Upper lobe of right lung (tissue), 1 donor: ENCODE measurements around the gene EXOC3L1. TPM values are rescaled to one million over a fixed set of nuclear protein-coding genes. Genes with fewer than 3 reads are reported as not detected.
A peak's percentile ranks its signal among the peaks of the same experiment; 100 is the strongest.

Source experiments
- ATAC-seq: fragments of 200-7000 bp; cut with Tn5 transposase; one replicate; pipeline ENCODE4 v1.9.1; 2020; ENCODE audit warnings: mild to moderate bottlenecking, moderate library complexity
- DNase-seq: peaks from one replicate; pipeline ENCODE4 v3.0.0-alpha.2; 2020
- H3K27ac ChIP-seq: fragments of 200-600 bp; one replicate; pipeline ENCODE4 v1.8.0; 2022
- H3K27me3 ChIP-seq: fragments of 200-600 bp; one replicate; pipeline ENCODE4 v1.8.0; 2022; ENCODE audit warnings: mild to moderate bottlenecking
- H3K36me3 ChIP-seq: fragments of 200-600 bp; one replicate; pipeline ENCODE4 v1.8.0; 2022
- H3K4me1 ChIP-seq: fragments of 200-600 bp; one replicate; pipeline ENCODE4 v1.8.0; 2022
- H3K4me3 ChIP-seq: fragments of 200-600 bp; one replicate; pipeline ENCODE4 v1.8.0; 2022; ENCODE audit warnings: mild to moderate bottlenecking
- H3K9me3 ChIP-seq: fragments of 200-600 bp; one replicate; pipeline ENCODE4 v1.8.0; 2022
- CTCF ChIP-seq: fragments of 200-600 bp; IDR thresholded peaks from one replicate; pipeline ENCODE4 v1.8.0; 2022; ENCODE audit warnings: antibody characterized with exemption
- intact Hi-C: fragments of 100-400 bp; cut with DNase I; formaldehyde crosslinking; loops from one replicate; pipeline ENCODE4 v1.11.0; 2022
- total RNA-seq: library from RNA; stranded (reverse); fragmentation: NEBNext Ultra II Directional; extraction: Animal tissue kit (Norgen Biotek cat#: 25700); gene quantifications from one replicate; pipeline ENCODE4 v1.2.1, GENCODE V29; 2021
- donor health status: DM: no; HTN: yes; CAD: no; lungs with severe emphysema.

The EXOC3L1 gene
- total RNA-seq, 1 donor from 2014 or later: 17.1 TPM

- no peak for TF ChIP-seq CTCF
- Histone ChIP-seq H3K4me1 (peaks cover 13% of the 10 kb centered on the region), H3K36me3 (peaks cover 10% of the 10 kb centered on the region), H3K27me3 (no peaks in the 10 kb centered on the region), H3K27ac (no peak overlapping the region), H3K9me3 (no peaks in the 10 kb centered on the region), H3K4me3 (no peak overlapping the region)
- no peak for DNase-seq
- no peak for ATAC-seq
- intact Hi-C loops: no loop called here
Observed at GRCh38 chr16:67223992-67224391, 34.1 kb upstream of the EXOC3L1 start.

- ATAC-seq (peak; percentile 85), DNase-seq (no peak)
- intact Hi-C loops: no loop called here
- Histone ChIP-seq H3K27ac (peak overlapping the region; percentile 77), H3K9me3 (no peaks in the 10 kb centered on the region), H3K36me3 (no peaks in the 10 kb centered on the region), H3K4me3 (no peak overlapping the region), H3K27me3 (no peaks in the 10 kb centered on the region), H3K4me1 (peaks cover 21% of the 10 kb centered on the region)
- no peak for TF ChIP-seq CTCF
Observed at GRCh38 chr16:67216612-67217490, 26.9 kb upstream of the EXOC3L1 start.

GRCh38 chr16:67215706-67216105 is 25.8 kb upstream of the EXOC3L1 start:
- ATAC-seq: no peak
- no peaks in the 10 kb centered on the region for H3K27me3 ChIP-seq
- no peak overlapping the region for H3K27ac ChIP-seq
- no peak for TF ChIP-seq CTCF
- DNase-seq: no peak
- H3K9me3 ChIP-seq: no peaks in the 10 kb centered on the region
- intact Hi-C loops: no loop called here
- no peaks in the 10 kb centered on the region for H3K36me3 ChIP-seq
- peaks cover 21% of the 10 kb centered on the region for H3K4me1 ChIP-seq
- no peak overlapping the region for H3K4me3 ChIP-seq

GRCh38 chr16:67213197-67214019 is 23.5 kb upstream of the EXOC3L1 start:
- Histone ChIP-seq H3K4me3 (no peak overlapping the region), H3K27me3 (no peaks in the 10 kb centered on the region), H3K36me3 (no peaks in the 10 kb centered on the region), H3K4me1 (peaks cover 21% of the 10 kb centered on the region), H3K27ac (no peak overlapping the region), H3K9me3 (no peaks in the 10 kb centered on the region)
- no peak for ATAC-seq
- no peak for DNase-seq
- intact Hi-C loops: no loop called here
- no peak for TF ChIP-seq CTCF

- TF ChIP-seq CTCF: no peak
- Histone ChIP-seq H3K36me3 (no peaks in the 10 kb centered on the region), H3K4me1 (peaks cover 21% of the 10 kb centered on the region), H3K27ac (no peak overlapping the region), H3K27me3 (no peaks in the 10 kb centered on the region), H3K4me3 (no peak overlapping the region), H3K9me3 (no peaks in the 10 kb centered on the region)
- intact Hi-C loops: no loop called here
- no peak for DNase-seq
- ATAC-seq: peak; percentile 6
Observed at GRCh38 chr16:67212766-67213165, 22.8 kb upstream of the EXOC3L1 start.
